ENCODE results near the gene FAM98B. TPM values are rescaled to one million over a fixed set of nuclear protein-coding genes. Genes with fewer than 3 reads are reported as not detected.

The FAM98B gene
- 10.0 to 14.3 TPM (median 11.2 TPM) in 5 replicates for total RNA-seq (2022; extraction: Qiagen RNA extraction; ENCODE audit: low read depth)

GRCh38 chr15:38453971-38454695 lies at the start of gene FAM98B:
FAM98B (plus strand) TSS chr15:38454127; CDS start chr15:38454162, 35 bp downstream.

Other genes with a start within 250 kb of the FAM98B start
- gene SPRED1, start 201.3 kb upstream of the FAM98B start, total RNA-seq (2022; extraction: Qiagen RNA extraction; ENCODE audit: low read depth), result 8.2 to 12.2 TPM (median 9.9 TPM) in 5 replicates
- 0.30 to 0.57 TPM (median 0.37 TPM) in 5 replicates for gene RASGRP1, start 110.7 kb downstream of the FAM98B start, total RNA-seq (2022; extraction: Qiagen RNA extraction; ENCODE audit: low read depth)

All from A549 treated with DMSO at 1 μM for 4 hours (cell line).